Suprapubic skin (tissue), 4 donors: ENCODE results near the gene TMEM8B. TPM values are rescaled to one million over a fixed set of nuclear protein-coding genes. Genes with fewer than 3 reads are reported as not detected.

Experiments used
- DNase-seq, 2 donors: peaks; one replicate each; pipeline ENCODE4 v3.0.0-alpha.2; 2019; ENCODE audit warnings: low spot score in 2 of 2
- H3K27ac ChIP-seq: fragments of 200-600 bp; sonication (generic); one replicate; pipeline ENCODE4 v1.5.1; 2019
- H3K27me3 ChIP-seq: fragments of 200-600 bp; sonication (generic); one replicate; pipeline ENCODE4 v1.5.1; 2019
- H3K36me3 ChIP-seq: fragments of 200-600 bp; sonication (generic); one replicate; pipeline ENCODE4 v1.5.1; 2019
- H3K4me1 ChIP-seq: fragments of 200-600 bp; sonication (generic); one replicate; pipeline ENCODE4 v1.5.1; 2019
- H3K4me3 ChIP-seq: fragments of 200-600 bp; sonication (generic); one replicate; pipeline ENCODE4 v1.5.1; 2019; ENCODE audit warnings: mild to moderate bottlenecking
- H3K9me3 ChIP-seq: fragments of 200-600 bp; sonication (generic); one replicate; pipeline ENCODE4 v1.5.1; 2019
- EP300 ChIP-seq: sonication (generic); formaldehyde crosslinking; IDR thresholded peaks from one replicate; pipeline ENCODE4 v1.6.1; 2017; ENCODE audit warnings: antibody characterized with exemption
- POLR2A ChIP-seq, 2 donors: fragments of 450-650 bp; IDR thresholded peaks; one replicate each; pipeline ENCODE4 v1.6.1; 2017; ENCODE audit warnings: antibody characterized with exemption in 2 of 2, mild to moderate bottlenecking in 2 of 2, moderate library complexity in 2 of 2
- POLR2AphosphoS5 ChIP-seq, 3 donors: sonication (generic); formaldehyde crosslinking; IDR thresholded peaks; one replicate each; pipeline ENCODE4 v1.6.1; 2017; ENCODE audit warnings: antibody characterized with exemption in 3 of 3
- WGBS: methylation state at CpG from one replicate; pipeline ENCODE4 v1.1.5; 2018; 5-methylcytosine and 5-hydroxymethylcytosine counted together
- total RNA-seq, 4 donors: library from RNA; depleted of rRNA; stranded (reverse); fragments of >200 nt; gene quantifications; one replicate each; pipeline ENCODE4 v1.1.0, GENCODE V29; 2016
- TF ChIP-seq, protein P1 (sequence below), 2 donors: fragments of 200-600 bp in 1 of 2; fragments of 450-650 bp in 1 of 2; sonication (generic) in 1 of 2; IDR thresholded peaks; one replicate each; pipeline ENCODE4 v1.5.1; 2016 to 2019; ENCODE audit warnings: antibody characterized with exemption in 2 of 2, mild to moderate bottlenecking in 1 of 2, moderate library complexity in 1 of 2

The TMEM8B gene
- total RNA-seq, 4 donors from 2014 or later, result 5.0 to 11.7 (median 8.0) TPM

DNA sequence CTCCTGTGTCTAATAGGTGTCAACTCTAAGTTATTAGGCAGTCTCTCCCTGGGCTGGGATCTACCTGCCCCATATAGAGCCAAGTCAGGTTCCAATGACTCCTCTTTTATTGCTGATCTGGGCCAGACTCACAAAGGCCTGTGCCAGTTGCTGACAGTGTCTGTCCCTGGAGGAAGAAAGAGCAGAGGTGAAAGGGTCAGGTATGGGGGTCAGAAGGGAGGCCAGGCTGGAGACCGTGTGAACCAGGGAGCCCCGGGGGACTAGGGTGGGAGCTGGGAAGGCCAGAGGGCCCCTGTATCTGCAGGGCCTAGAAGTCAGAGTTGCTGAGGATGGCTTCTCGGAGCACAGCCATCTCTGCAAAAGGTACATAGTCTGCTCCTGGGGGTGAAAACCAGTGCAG is 10.7 kb upstream of the TMEM8B start:
- DNase-seq, result no peak
- Histone ChIP-seq H3K27ac (no peak overlapping the region), H3K4me3 (no peak overlapping the region), H3K36me3 (no peaks in the 10 kb centered on the region), H3K4me1 (peaks cover 17% of the 10 kb centered on the region), H3K9me3 (no peaks in the 10 kb centered on the region), H3K27me3 (no peaks in the 10 kb centered on the region)
- TF ChIP-seq EP300 (no peak), POLR2A (IDR thresholded peaks at IDR 0.05) (no peak), POLR2AphosphoS5 (IDR thresholded peaks at IDR 0.05) (no peak)
- TF ChIP-seq, protein P1, sequence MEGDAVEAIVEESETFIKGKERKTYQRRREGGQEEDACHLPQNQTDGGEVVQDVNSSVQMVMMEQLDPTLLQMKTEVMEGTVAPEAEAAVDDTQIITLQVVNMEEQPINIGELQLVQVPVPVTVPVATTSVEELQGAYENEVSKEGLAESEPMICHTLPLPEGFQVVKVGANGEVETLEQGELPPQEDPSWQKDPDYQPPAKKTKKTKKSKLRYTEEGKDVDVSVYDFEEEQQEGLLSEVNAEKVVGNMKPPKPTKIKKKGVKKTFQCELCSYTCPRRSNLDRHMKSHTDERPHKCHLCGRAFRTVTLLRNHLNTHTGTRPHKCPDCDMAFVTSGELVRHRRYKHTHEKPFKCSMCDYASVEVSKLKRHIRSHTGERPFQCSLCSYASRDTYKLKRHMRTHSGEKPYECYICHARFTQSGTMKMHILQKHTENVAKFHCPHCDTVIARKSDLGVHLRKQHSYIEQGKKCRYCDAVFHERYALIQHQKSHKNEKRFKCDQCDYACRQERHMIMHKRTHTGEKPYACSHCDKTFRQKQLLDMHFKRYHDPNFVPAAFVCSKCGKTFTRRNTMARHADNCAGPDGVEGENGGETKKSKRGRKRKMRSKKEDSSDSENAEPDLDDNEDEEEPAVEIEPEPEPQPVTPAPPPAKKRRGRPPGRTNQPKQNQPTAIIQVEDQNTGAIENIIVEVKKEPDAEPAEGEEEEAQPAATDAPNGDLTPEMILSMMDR (IDR thresholded peaks at IDR 0.05), result no peak
- 81% methylated on average over 3 of the region's 3 CpGs for WGBS

DNA sequence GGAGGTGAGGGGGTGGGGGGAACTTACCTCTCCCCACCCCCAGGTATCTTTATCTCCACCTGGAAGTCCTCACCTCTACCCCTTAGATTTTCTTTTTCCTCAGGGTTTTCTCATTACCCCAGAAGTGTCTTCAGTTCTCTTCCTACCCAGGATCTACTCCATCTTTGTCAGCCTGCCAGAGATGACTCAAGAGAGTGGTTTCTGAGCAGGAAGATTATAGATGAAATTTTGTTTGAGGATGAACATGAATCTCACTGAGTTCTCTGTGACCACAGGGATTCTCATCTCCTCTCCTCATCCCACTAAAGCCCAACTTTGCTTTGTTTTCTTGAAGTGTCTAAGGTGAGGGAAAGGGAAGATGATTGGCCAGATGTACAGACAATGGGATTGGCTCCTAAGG is 9.0 kb upstream of the TMEM8B start:
- Histone ChIP-seq H3K4me1 (peaks cover 12% of the 10 kb centered on the region), H3K27me3 (no peaks in the 10 kb centered on the region), H3K9me3 (no peaks in the 10 kb centered on the region), H3K36me3 (no peaks in the 10 kb centered on the region), H3K27ac (no peak overlapping the region), H3K4me3 (no peak overlapping the region)
- no peak for TF ChIP-seq EP300
- no peak for TF ChIP-seq POLR2AphosphoS5 (IDR thresholded peaks at IDR 0.05)
- TF ChIP-seq, protein P1 (IDR thresholded peaks at IDR 0.05), result no peak
- no peak for TF ChIP-seq POLR2A (IDR thresholded peaks at IDR 0.05)
- DNase-seq, result no peak

DNA sequence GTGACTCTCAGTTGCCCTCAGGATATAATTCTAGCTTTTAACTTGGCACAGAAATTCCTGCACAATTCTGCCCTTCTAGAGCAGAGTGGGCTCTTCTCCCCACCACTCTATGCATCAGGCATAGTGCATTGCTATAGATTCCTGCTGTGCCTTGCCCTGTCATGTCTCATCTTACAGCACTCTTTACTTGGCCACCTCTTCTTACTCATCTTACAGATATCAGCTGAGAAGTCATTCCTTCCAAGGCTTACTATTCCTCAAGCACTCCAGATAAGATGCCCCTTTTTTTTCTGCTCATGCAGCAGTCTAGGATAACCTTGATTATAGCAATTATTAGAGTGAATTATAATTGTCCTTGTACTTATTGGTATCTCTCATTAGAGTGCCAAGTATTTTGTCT is 6.1 kb upstream of the TMEM8B start:
- Histone ChIP-seq H3K27me3 (no peaks in the 10 kb centered on the region), H3K4me1 (peaks cover 26% of the 10 kb centered on the region), H3K27ac (no peak overlapping the region), H3K4me3 (no peak overlapping the region), H3K9me3 (no peaks in the 10 kb centered on the region), H3K36me3 (no peaks in the 10 kb centered on the region)
- TF ChIP-seq POLR2AphosphoS5 (IDR thresholded peaks at IDR 0.05), result no peak
- no peak for TF ChIP-seq EP300
- TF ChIP-seq, protein P1 (IDR thresholded peaks at IDR 0.05), result no peak
- no peak for TF ChIP-seq POLR2A (IDR thresholded peaks at IDR 0.05)
- no peak for DNase-seq

DNA sequence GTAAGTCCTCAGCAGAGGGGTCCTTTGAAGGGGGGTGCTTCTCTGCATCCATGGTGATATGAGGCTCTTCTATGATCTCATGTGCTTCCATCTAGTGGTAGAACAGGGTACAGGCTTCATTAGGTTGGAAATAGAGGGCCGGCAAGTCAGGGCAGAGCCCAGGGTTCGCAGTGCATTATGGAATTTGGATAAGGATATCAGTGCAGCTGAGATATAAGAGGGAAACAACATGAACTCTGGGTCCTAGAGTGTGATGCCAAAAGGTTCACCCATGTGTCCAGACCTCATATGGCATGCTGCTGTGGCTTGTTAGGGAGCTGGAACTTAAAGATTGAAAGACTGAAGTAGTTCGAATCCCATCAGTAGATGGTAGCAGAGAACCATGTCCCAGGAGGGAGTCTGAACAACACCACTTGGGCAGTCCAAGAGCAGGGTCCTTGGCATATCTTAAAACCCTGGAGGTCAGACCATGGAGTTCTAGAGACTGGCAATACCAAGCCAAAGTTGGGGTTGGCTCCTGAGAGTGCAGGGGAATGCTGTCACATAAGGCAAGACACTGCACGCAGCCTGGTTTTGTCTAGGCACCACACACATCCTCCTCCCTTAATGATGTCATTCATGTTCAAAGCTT is 2.8 kb upstream of the TMEM8B start:
- WGBS, result 8% methylated on average over 4 of the region's 4 CpGs
- Histone ChIP-seq H3K4me1 (peaks cover 53% of the 10 kb centered on the region), H3K36me3 (no peaks in the 10 kb centered on the region), H3K27me3 (no peaks in the 10 kb centered on the region), H3K4me3 (no peak overlapping the region), H3K9me3 (no peaks in the 10 kb centered on the region), H3K27ac (peak overlapping the region; percentile 54)
- no peak for DNase-seq
- no peak for TF ChIP-seq EP300
- TF ChIP-seq, protein P1 (IDR thresholded peaks at IDR 0.05), result peak; percentile 54 to 84

DNA sequence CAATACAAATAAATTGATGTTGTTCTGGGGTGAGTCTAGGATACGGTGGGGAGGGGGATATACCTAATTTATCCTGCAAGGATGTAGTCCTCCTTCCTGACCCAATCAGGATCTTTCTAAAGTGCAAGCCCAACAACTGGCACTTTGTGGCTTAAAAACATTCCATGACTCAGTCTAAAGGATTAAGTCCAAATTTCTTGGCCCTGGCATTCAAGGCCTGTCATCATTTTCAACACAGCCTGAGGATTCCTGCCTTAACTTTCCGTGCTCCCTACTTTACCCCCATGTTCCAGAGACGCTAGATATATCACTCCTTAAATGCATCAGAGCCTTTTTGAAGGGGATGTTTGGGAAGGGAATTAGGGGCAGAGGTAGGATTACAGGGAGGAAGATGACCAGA is 1.5 kb upstream of the TMEM8B start:
- H3K27me3 ChIP-seq, result no peaks in the 10 kb centered on the region
- H3K4me3 ChIP-seq, result no peak overlapping the region
- no peak overlapping the region for H3K27ac ChIP-seq
- 66% methylated on average over 3 of the region's 3 CpGs for WGBS
- no peaks in the 10 kb centered on the region for H3K36me3 ChIP-seq
- peaks cover 53% of the 10 kb centered on the region for H3K4me1 ChIP-seq
- no peak for TF ChIP-seq POLR2AphosphoS5 (IDR thresholded peaks at IDR 0.05)
- no peak for TF ChIP-seq POLR2A (IDR thresholded peaks at IDR 0.05)
- TF ChIP-seq, protein P1 (IDR thresholded peaks at IDR 0.05), result no peak
- no peak for TF ChIP-seq EP300
- no peak for DNase-seq
- no peaks in the 10 kb centered on the region for H3K9me3 ChIP-seq
